ENCODE measurements around the gene ASIC4. TPM values are rescaled to one million over a fixed set of nuclear protein-coding genes. Genes with fewer than 3 reads are reported as not detected.

ASIC4 gene
- total RNA-seq, 2 experiments from 2014 or later: 0.73 to 0.74 TPM

DNA sequence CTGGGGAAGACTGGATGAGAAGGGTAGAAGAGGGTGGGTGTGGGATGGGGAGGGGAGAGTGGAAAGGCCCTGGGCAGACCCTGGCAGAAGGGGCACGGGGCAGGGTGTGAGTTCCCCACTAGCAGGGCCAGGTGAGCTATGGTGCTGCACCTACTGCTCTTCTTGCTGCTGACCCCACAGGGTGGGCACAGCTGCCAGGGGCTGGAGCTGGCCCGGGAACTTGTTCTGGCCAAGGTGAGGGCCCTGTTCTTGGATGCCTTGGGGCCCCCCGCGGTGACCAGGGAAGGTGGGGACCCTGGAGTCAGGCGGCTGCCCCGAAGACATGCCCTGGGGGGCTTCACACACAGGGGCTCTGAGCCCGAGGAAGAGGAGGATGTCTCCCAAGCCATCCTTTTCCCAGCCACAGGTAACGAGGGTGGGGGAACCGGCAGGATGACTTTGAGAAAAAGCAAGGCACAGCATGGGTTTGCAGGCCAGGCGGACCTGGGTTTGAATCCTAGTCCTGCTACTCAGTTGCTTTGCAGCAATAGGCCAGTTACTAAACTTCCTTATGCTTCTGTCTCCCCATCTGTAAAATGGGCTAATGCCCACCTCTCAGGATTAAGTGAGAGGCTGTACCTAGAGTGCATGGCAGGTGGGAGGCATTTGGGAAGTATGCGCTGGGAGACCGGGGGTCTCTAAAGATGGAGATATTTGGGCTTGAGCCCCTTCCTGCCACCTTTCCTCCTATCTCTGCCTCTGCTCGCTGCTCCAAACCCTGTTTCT lies 58.1 kb downstream of the ASIC4 start, which contains the start of gene INHA:
Gene INHA, plus strand, starts transcription at position 74 of the 765 bp plus-strand sequence. Its CDS starts 65 bp downstream, at position 139.
- no peak for TF ChIP-seq EZH2phosphoT487 (IDR thresholded peaks at IDR 0.05; ENCODE audit: borderline replicate concordance, low read depth, low read length)
- TF ChIP-seq CTCF (conservative IDR thresholded peaks at IDR 0.05; ENCODE audit: low read length): no peak
- Histone ChIP-seq H2AFZ (ENCODE audit: low read length) (no peak within 1 kb of the TSS), H4K20me1 (ENCODE audit: insufficient read depth, low read length) (no peaks in the 10 kb centered on the region), H3K4me2 (ENCODE audit: low read length) (no peak within 1 kb of the TSS), H3K9me2 (ENCODE audit: insufficient read depth, low read length) (no peaks in the 10 kb centered on the region), H3K4me1 (ENCODE audit: insufficient read depth, low read length, poor library complexity, severe bottlenecking) (no peaks in the 10 kb centered on the region), H3K36me3 (ENCODE audit: insufficient read depth, low read length) (no peaks in the 10 kb centered on the region), H3K9me3 (ENCODE audit: low read length) (no peaks in the 10 kb centered on the region), H3K4me3 (ENCODE audit: low read depth, low read length, poor library complexity, severe bottlenecking) (no peak within 1 kb of the TSS), H3K79me2 (ENCODE audit: insufficient read depth, low read depth, low read length) (no peaks in the 10 kb centered on the region), H3K27ac (ENCODE audit: low read depth, low read length, poor library complexity, severe bottlenecking) (no peak within 1 kb of the TSS)
- ChIA-PET POLR2A (no interaction called here), CTCF (ENCODE audit: unreplicated experiment) (no interaction called here)
- no TSS peak for BruUV-seq (replicated peaks)
- intact Hi-C loops (cut with micrococcal nuclease; ENCODE audit: unreplicated experiment): no loop called here
- DNase-seq (ENCODE audit: low spot score): no peak

- intact Hi-C loops (cut with micrococcal nuclease; ENCODE audit: unreplicated experiment): no loop called here
- no peaks in the 10 kb centered on the region for H4K20me1 ChIP-seq (ENCODE audit: insufficient read depth, low read length)
- no TSS peak for BruUV-seq (replicated peaks)
- TF ChIP-seq CTCF (conservative IDR thresholded peaks at IDR 0.05; ENCODE audit: low read length): no peak
- no peak for TF ChIP-seq EZH2phosphoT487 (IDR thresholded peaks at IDR 0.05; ENCODE audit: borderline replicate concordance, low read depth, low read length)
- POLR2A ChIA-PET: no interaction called here
- no peak overlapping the region for H2AFZ ChIP-seq (ENCODE audit: low read length)
- H3K4me1 ChIP-seq (ENCODE audit: insufficient read depth, low read length, poor library complexity, severe bottlenecking): no peaks in the 10 kb centered on the region
- no peak overlapping the region for H3K4me2 ChIP-seq (ENCODE audit: low read length)
- no peak overlapping the region for H3K4me3 ChIP-seq (ENCODE audit: low read depth, low read length, poor library complexity, severe bottlenecking)
- no peaks in the 10 kb centered on the region for H3K9me3 ChIP-seq (ENCODE audit: low read length)
- no peak overlapping the region for H3K27ac ChIP-seq (ENCODE audit: low read depth, low read length, poor library complexity, severe bottlenecking)
- no peaks in the 10 kb centered on the region for H3K79me2 ChIP-seq (ENCODE audit: insufficient read depth, low read depth, low read length)
- CTCF ChIA-PET (ENCODE audit: unreplicated experiment): no interaction called here
- no peaks in the 10 kb centered on the region for H3K36me3 ChIP-seq (ENCODE audit: insufficient read depth, low read length)
- DNase-seq (ENCODE audit: low spot score): no peak
- no peaks in the 10 kb centered on the region for H3K9me2 ChIP-seq (ENCODE audit: insufficient read depth, low read length)
These were observed 58.9 kb downstream of the ASIC4 start for GRCh38 chr2:219573166-219573565.

Data from OCI-LY7 (cell line).